ENCODE results near the gene CADPS. TPM values are rescaled to one million over a fixed set of nuclear protein-coding genes. Genes with fewer than 3 reads are reported as not detected.

Gene CADPS
- total and polyA plus RNA-seq, 2 of the 4 experiments (the other 2 are of a cell fraction): not detected

DNA sequence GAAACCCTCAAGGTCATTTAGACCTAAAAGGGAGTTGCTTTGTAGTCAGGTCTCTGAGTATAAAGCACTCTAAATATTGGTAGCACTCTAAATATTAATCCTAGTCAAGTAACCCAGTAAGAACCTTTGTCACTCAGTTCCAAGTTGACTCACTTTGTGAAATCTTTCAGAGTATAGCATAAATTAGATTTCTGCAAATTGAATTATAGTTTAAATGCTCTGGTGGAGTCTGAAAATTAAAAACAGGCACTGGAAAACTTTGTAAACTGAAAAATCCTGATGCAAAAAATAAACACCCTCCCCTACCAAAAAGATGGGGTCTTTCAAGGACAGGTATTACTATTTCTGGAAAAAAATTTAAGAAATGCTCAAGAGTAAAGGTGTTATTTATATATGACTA is 305.6 kb downstream of the CADPS start:
- H2AFZ ChIP-seq (replicated peaks; ENCODE audit: low read length, poor library complexity): no peak overlapping the region
- H3K9ac ChIP-seq (ENCODE audit: low read depth, low read length): no peak overlapping the region
- no peaks in the 10 kb centered on the region for H3K9me3 ChIP-seq (ENCODE audit: control insufficient read depth, insufficient read depth, low read length)
- H4K91ac ChIP-seq (ENCODE audit: insufficient read depth, low read depth, low read length): no peak overlapping the region
- H2BK5ac ChIP-seq (ENCODE audit: low read depth, low read length, poor library complexity, severe bottlenecking): no peak overlapping the region
- DNase-seq: no peak
- intact Hi-C loops (cut with micrococcal nuclease) (no loop called here), dilution Hi-C loops (cut with HindIII; ENCODE audit: low sequenced_read_pairs, unreplicated experiment) (no loop called here), in situ Hi-C loops (cut with MboI; ENCODE audit: low sequenced_read_pairs) (no loop called here)
- no peak overlapping the region for H2BK20ac ChIP-seq (ENCODE audit: low read depth, low read length)
- ChIA-PET CTCF (no interaction called here), POLR2A (ENCODE audit: unreplicated experiment) (no interaction called here)
- H3K4me3 ChIP-seq (ENCODE audit: insufficient read depth, low read depth, low read length): no peak overlapping the region
- peaks cover 2% of the 10 kb centered on the region; the same call in 1 of the 2 replicates for H3K4me1 ChIP-seq (ENCODE audit: control insufficient read depth, insufficient read depth, low read length)
- ATAC-seq (ENCODE audit: low read depth): no peak
- no peaks in the 10 kb centered on the region; the same call in 1 of the 2 replicates for H3K27me3 ChIP-seq (ENCODE audit: control insufficient read depth, insufficient read depth, low read length)
- no peak overlapping the region for H3K14ac ChIP-seq (replicated peaks; ENCODE audit: low read depth, low read length)
- H4K20me1 ChIP-seq (ENCODE audit: insufficient read depth, low read length): no peaks in the 10 kb centered on the region
- H3K23ac ChIP-seq (ENCODE audit: low read depth, low read length): no peak overlapping the region
- H3K27ac ChIP-seq (ENCODE audit: insufficient read depth, low read length): no peak overlapping the region
- H3K9me1 ChIP-seq (ENCODE audit: insufficient read depth, low read length): no peaks in the 10 kb centered on the region
- no TSS peak for BruUV-seq (replicated peaks)
- no peak overlapping the region for H3K56ac ChIP-seq (ENCODE audit: extremely low read depth, insufficient read depth, low read length)
- H4K5ac ChIP-seq (ENCODE audit: low read depth, low read length): no peak overlapping the region
- no peak overlapping the region for H3K18ac ChIP-seq (ENCODE audit: low read depth, low read length)
- H2AK9ac ChIP-seq (replicated peaks; ENCODE audit: low read depth, low read length, poor library complexity): no peak overlapping the region
- no peak overlapping the region for H4K8ac ChIP-seq (ENCODE audit: low read depth in 2 of 2, low read length in 2 of 2)
- H2BK15ac ChIP-seq (ENCODE audit: low read depth, low read length): no peak overlapping the region
- no peak overlapping the region for H3K4ac ChIP-seq (ENCODE audit: low read depth, low read length)
- no peak overlapping the region for H2BK120ac ChIP-seq (ENCODE audit: low read depth, low read length)
- no peak overlapping the region for H3K4me2 ChIP-seq (ENCODE audit: low read depth, low read length)
- H3K79me1 ChIP-seq (ENCODE audit: low read depth in 1 of 2, low read length in 2 of 2): no peaks in the 10 kb centered on the region
- no peak overlapping the region for H2AK5ac ChIP-seq (ENCODE audit: low read depth, low read length)
- H3K36me3 ChIP-seq (ENCODE audit: control insufficient read depth, insufficient read depth, low read length): no peaks in the 10 kb centered on the region
- no peak for TF ChIP-seq FOS (IDR thresholded peaks at IDR 0.05; ENCODE audit: low read depth, low read length)
- no peak for TF ChIP-seq RCOR1 (IDR thresholded peaks at IDR 0.05; ENCODE audit: insufficient replicate concordance, low read length)
- TF ChIP-seq RFX5 (IDR thresholded peaks at IDR 0.05; ENCODE audit: low read depth, low read length): no peak
- TF ChIP-seq, protein P1, sequence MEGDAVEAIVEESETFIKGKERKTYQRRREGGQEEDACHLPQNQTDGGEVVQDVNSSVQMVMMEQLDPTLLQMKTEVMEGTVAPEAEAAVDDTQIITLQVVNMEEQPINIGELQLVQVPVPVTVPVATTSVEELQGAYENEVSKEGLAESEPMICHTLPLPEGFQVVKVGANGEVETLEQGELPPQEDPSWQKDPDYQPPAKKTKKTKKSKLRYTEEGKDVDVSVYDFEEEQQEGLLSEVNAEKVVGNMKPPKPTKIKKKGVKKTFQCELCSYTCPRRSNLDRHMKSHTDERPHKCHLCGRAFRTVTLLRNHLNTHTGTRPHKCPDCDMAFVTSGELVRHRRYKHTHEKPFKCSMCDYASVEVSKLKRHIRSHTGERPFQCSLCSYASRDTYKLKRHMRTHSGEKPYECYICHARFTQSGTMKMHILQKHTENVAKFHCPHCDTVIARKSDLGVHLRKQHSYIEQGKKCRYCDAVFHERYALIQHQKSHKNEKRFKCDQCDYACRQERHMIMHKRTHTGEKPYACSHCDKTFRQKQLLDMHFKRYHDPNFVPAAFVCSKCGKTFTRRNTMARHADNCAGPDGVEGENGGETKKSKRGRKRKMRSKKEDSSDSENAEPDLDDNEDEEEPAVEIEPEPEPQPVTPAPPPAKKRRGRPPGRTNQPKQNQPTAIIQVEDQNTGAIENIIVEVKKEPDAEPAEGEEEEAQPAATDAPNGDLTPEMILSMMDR (conservative IDR thresholded peaks at IDR 0.05; ENCODE audit: low read depth, low read length): no peak
- TF ChIP-seq MAFK (IDR thresholded peaks at IDR 0.05; ENCODE audit: low read depth, low read length): no peak
- TF ChIP-seq CHD1 (IDR thresholded peaks at IDR 0.05; ENCODE audit: low read depth, low read length): no peak
- no peak for TF ChIP-seq CEBPB (IDR thresholded peaks at IDR 0.05; ENCODE audit: low read depth, low read length)
- no peak for TF ChIP-seq POLR2A (IDR thresholded peaks at IDR 0.05; ENCODE audit: low read depth, low read length)
- TF ChIP-seq, protein P2, sequence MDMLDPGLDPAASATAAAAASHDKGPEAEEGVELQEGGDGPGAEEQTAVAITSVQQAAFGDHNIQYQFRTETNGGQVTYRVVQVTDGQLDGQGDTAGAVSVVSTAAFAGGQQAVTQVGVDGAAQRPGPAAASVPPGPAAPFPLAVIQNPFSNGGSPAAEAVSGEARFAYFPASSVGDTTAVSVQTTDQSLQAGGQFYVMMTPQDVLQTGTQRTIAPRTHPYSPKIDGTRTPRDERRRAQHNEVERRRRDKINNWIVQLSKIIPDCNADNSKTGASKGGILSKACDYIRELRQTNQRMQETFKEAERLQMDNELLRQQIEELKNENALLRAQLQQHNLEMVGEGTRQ (IDR thresholded peaks at IDR 0.05; ENCODE audit: low read depth, low read length): no peak
- TF ChIP-seq, protein P3, sequence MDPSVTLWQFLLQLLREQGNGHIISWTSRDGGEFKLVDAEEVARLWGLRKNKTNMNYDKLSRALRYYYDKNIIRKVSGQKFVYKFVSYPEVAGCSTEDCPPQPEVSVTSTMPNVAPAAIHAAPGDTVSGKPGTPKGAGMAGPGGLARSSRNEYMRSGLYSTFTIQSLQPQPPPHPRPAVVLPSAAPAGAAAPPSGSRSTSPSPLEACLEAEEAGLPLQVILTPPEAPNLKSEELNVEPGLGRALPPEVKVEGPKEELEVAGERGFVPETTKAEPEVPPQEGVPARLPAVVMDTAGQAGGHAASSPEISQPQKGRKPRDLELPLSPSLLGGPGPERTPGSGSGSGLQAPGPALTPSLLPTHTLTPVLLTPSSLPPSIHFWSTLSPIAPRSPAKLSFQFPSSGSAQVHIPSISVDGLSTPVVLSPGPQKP (IDR thresholded peaks at IDR 0.05; ENCODE audit: borderline replicate concordance, low read depth, low read length): no peak
- TF ChIP-seq NFE2L2 (IDR thresholded peaks at IDR 0.05; ENCODE audit: low read depth, low read length): no peak
- TF ChIP-seq RAD21 (IDR thresholded peaks at IDR 0.05; ENCODE audit: low read length): no peak
- no peak for TF ChIP-seq SMC3 (IDR thresholded peaks at IDR 0.05; ENCODE audit: low read depth, low read length)
